Stimulated activated CD4-positive, alpha-beta T cell treated with anti-CD3 and anti-CD28 coated beads, Interleukin-4, amount 100 ng/mL, for 48 hours (primary cell): ENCODE results near the gene DST.

Experiments
- DNase-seq, 2 donors: peaks; one replicate each; pipeline ENCODE4 v3.0.0-alpha.2; 2020; ENCODE audit warnings: low read depth in 2 of 2

The DST gene

GRCh38 chr6:56642366-56643261, at the start of gene DST:
Gene DST (minus strand): TSS chr6:56642889.
- no peak for DNase-seq

- no peak for DNase-seq
Observed at GRCh38 chr6:56691814-56692213, 49.1 kb upstream of the DST start.

GRCh38 chr6:56691286-56691595, 48.6 kb upstream of the DST start:
- DNase-seq = no peak

- no peak for DNase-seq
Observed at GRCh38 chr6:56690519-56691285, 48.0 kb upstream of the DST start.

GRCh38 chr6:56689663-56690062, 47.0 kb upstream of the DST start:
- DNase-seq = no peak

GRCh38 chr6:56689114-56689513, 46.4 kb upstream of the DST start:
- DNase-seq = no peak

GRCh38 chr6:56688521-56688920, 45.8 kb upstream of the DST start:
- no peak for DNase-seq

GRCh38 chr6:56687551-56687950, 44.9 kb upstream of the DST start:
- DNase-seq = no peak

- DNase-seq = no peak
Observed at GRCh38 chr6:56686429-56686828, 43.7 kb upstream of the DST start.

- DNase-seq = no peak
Observed at GRCh38 chr6:56685994-56686393, 43.3 kb upstream of the DST start.

- DNase-seq = no peak
Observed at GRCh38 chr6:56685102-56685733, 42.5 kb upstream of the DST start.

- DNase-seq = no peak
Observed at GRCh38 chr6:56684342-56685101, 41.8 kb upstream of the DST start.

- DNase-seq = no peak
Observed at GRCh38 chr6:56683882-56684281, 41.2 kb upstream of the DST start.

GRCh38 chr6:56682635-56683034, 39.9 kb upstream of the DST start:
- DNase-seq = no peak

- DNase-seq = no peak
Observed at GRCh38 chr6:56677559-56677958, 34.9 kb upstream of the DST start.

- no peak for DNase-seq
Observed at GRCh38 chr6:56671651-56672461, 29.2 kb upstream of the DST start.

- DNase-seq = no peak
Observed at GRCh38 chr6:56671160-56671559, 28.5 kb upstream of the DST start.

GRCh38 chr6:56669041-56669440, 26.4 kb upstream of the DST start:
- DNase-seq = no peak

GRCh38 chr6:56668158-56668557, 25.5 kb upstream of the DST start:
- DNase-seq = no peak

GRCh38 chr6:56667336-56667735, 24.6 kb upstream of the DST start:
- no peak for DNase-seq

- DNase-seq = no peak
Observed at GRCh38 chr6:56664029-56664428, 21.3 kb upstream of the DST start.
